ENCODE measurements around the gene G0S2.

The G0S2 gene

DNA sequence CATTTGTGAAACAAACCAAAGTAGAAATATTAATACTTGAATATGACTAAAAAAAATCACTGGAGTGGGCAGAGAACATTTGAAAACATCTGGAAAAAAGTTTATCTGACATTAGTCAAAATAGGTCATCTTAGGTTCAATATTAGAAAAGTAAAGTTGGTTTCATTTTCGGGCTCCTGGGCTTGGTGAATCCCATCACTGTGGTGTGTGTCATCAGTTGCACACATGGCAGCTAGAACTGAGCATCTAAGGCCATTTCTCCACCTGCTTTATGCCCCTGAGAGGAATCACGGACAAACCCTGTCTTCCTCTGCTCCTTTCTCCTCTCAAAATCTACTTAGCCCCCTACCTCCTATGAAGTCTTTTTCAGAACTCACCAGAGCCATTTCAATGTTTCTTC, 34.9 kb downstream of the G0S2 start:
- no peak overlapping the region for H3K9ac ChIP-seq (ENCODE audit: low read depth, low read length)
- no peak overlapping the region for H3K4me3 ChIP-seq (ENCODE audit: low read depth, low read length)
- no peaks in the 10 kb centered on the region for H3K27me3 ChIP-seq (ENCODE audit: control insufficient read depth, insufficient read depth, low read length)
- no peaks in the 10 kb centered on the region for H3K9me3 ChIP-seq (ENCODE audit: control insufficient read depth, insufficient read depth, low read length)
- H3K36me3 ChIP-seq (ENCODE audit: control insufficient read depth, insufficient read depth, low read length) = no peaks in the 10 kb centered on the region
- H3K4me1 ChIP-seq (ENCODE audit: control insufficient read depth, insufficient read depth, low read length) = no peaks in the 10 kb centered on the region

DNA sequence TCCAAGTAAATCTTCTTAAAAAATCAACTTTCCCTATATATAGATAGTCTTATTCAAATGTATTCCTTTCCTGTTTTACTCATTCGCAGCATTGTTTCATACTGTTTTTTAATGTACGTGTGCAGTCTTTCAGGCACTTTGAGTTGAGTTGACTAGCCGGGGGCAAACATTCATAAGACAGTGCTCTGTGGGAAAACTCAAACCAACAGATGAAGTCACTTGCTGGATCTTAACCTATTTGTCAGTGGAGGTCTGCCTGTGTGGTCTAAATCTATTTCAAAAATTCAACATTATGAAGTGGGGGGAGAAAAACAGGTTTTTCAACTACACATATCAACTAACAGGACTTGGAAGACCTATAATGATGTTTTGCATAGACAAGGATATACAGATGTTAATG, 35.6 kb downstream of the G0S2 start:
- Histone ChIP-seq H3K9me3 (ENCODE audit: control insufficient read depth, insufficient read depth, low read length) (no peaks in the 10 kb centered on the region), H3K36me3 (ENCODE audit: control insufficient read depth, insufficient read depth, low read length) (no peaks in the 10 kb centered on the region), H3K27me3 (ENCODE audit: control insufficient read depth, insufficient read depth, low read length) (no peaks in the 10 kb centered on the region), H3K9ac (ENCODE audit: low read depth, low read length) (no peak overlapping the region), H3K4me1 (ENCODE audit: control insufficient read depth, insufficient read depth, low read length) (no peaks in the 10 kb centered on the region), H3K4me3 (ENCODE audit: low read depth, low read length) (no peak overlapping the region)

DNA sequence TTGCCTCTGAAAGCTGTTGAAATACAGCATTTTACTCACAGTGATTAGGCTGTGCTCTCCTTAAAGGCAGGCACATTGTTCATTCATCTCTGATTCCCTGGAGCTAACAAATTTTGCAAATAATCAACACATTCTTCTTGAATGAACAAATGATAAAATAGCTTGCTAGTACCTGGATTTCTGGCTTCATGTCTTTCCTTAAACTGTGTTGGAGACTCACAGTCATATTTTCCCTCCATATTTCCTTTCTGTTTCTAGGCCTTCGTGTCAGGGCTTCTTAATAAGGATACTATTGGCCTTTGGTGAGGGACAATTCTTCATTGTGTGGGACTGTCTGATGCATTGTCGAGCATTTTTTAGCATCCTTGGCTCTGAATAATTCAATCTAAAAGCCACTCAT, 39.1 kb downstream of the G0S2 start:
- H3K36me3 ChIP-seq (ENCODE audit: control insufficient read depth, insufficient read depth, low read length) = no peaks in the 10 kb centered on the region
- H3K9ac ChIP-seq (ENCODE audit: low read depth, low read length) = no peak overlapping the region
- no peak overlapping the region for H3K4me3 ChIP-seq (ENCODE audit: low read depth, low read length)
- no peaks in the 10 kb centered on the region for H3K27me3 ChIP-seq (ENCODE audit: control insufficient read depth, insufficient read depth, low read length)
- no peaks in the 10 kb centered on the region for H3K9me3 ChIP-seq (ENCODE audit: control insufficient read depth, insufficient read depth, low read length)
- H3K4me1 ChIP-seq (ENCODE audit: control insufficient read depth, insufficient read depth, low read length) = no peaks in the 10 kb centered on the region

DNA sequence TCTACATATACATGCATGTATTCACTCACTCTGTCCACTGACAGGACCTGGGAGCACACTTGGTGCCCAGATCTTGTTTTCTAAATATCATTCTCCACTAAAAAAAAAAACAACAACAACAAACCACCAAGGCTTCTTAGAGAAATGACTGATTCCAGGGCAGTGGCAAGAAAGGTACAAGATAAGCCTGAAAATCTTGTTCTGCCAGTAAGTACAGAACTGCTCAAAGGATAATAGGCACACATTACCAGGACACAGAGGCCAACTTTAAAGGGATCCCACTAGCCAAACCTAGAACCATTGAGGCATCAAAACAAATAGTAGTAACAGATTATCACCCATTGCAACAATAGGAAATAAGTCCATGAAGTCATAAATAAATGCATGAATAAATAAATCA, 40.1 kb downstream of the G0S2 start:
- Histone ChIP-seq H3K4me1 (ENCODE audit: control insufficient read depth, insufficient read depth, low read length) (no peaks in the 10 kb centered on the region), H3K27me3 (ENCODE audit: control insufficient read depth, insufficient read depth, low read length) (no peaks in the 10 kb centered on the region), H3K4me3 (ENCODE audit: low read depth, low read length) (no peak overlapping the region), H3K9ac (ENCODE audit: low read depth, low read length) (no peak overlapping the region), H3K36me3 (ENCODE audit: control insufficient read depth, insufficient read depth, low read length) (no peaks in the 10 kb centered on the region), H3K9me3 (ENCODE audit: control insufficient read depth, insufficient read depth, low read length) (no peaks in the 10 kb centered on the region)

DNA sequence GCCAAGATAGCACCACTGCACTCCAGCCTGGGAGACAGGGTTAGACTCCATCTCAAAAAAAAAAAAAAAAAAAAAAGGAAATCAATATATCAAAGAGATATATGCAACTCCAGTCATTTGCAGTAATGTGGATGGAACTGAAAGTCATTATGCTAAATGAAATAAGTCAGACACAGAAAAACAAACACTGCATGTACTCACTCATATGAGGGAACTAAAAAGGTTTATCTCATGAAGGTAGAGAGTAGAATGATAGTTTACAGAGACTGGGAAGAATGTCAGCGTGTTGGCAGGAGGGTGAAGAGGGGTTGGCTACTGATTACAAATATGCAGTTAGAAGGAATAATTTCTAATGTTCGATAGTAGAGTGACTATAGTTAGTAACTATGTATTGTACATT, 42.6 kb downstream of the G0S2 start:
- Histone ChIP-seq H3K9ac (ENCODE audit: low read depth, low read length) (no peak overlapping the region), H3K4me1 (ENCODE audit: control insufficient read depth, insufficient read depth, low read length) (no peaks in the 10 kb centered on the region), H3K9me3 (ENCODE audit: control insufficient read depth, insufficient read depth, low read length) (no peaks in the 10 kb centered on the region), H3K36me3 (ENCODE audit: control insufficient read depth, insufficient read depth, low read length) (no peaks in the 10 kb centered on the region), H3K4me3 (ENCODE audit: low read depth, low read length) (no peak overlapping the region), H3K27me3 (ENCODE audit: control insufficient read depth, insufficient read depth, low read length) (no peaks in the 10 kb centered on the region)

DNA sequence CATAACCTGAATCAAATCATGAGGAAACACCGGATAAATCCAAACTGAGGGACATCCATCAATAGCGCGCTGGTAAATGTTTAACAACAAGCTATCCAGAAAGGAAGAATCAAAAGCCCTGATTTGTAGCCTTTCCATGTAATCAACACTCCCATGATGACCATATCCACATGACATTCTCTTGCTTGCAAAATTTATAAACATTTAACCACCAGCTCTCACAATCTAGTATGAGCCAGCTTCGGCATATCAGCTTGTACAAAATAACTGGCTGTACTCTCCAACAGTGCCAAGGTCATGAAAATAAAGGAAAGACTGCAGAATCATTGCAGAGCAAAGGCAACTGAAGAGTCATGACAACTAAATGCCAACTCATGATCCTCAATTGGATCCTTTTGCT, 45.1 kb downstream of the G0S2 start:
- Histone ChIP-seq H3K36me3 (ENCODE audit: control insufficient read depth, insufficient read depth, low read length) (no peaks in the 10 kb centered on the region), H3K4me1 (ENCODE audit: control insufficient read depth, insufficient read depth, low read length) (no peaks in the 10 kb centered on the region)

DNA sequence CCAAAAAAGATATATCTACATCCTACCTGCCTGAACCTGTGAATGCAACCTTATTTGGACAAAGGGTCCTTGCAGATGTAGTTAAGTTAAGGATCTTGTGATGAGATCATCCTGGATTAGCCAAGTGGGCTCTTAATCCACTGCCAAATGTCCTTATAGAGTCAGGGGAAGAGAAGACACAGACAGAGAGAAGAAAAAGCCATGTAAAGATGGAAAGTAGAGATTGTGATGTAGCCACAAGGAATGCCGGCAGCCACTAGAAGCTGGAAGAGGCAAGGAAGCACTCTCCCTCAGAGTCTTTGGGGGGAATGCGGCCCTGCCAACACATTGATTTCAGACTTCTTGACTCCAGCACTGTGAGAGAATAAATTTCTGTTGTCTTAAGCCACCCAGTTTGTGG, 45.6 kb downstream of the G0S2 start:
- Histone ChIP-seq H3K4me3 (ENCODE audit: low read depth, low read length) (no peak overlapping the region), H3K4me1 (ENCODE audit: control insufficient read depth, insufficient read depth, low read length) (no peaks in the 10 kb centered on the region), H3K36me3 (ENCODE audit: control insufficient read depth, insufficient read depth, low read length) (no peaks in the 10 kb centered on the region), H3K9ac (ENCODE audit: low read depth, low read length) (no peak overlapping the region), H3K9me3 (ENCODE audit: control insufficient read depth, insufficient read depth, low read length) (no peaks in the 10 kb centered on the region), H3K27me3 (ENCODE audit: control insufficient read depth, insufficient read depth, low read length) (no peaks in the 10 kb centered on the region)

More for the DNA sequence above, 45.1 kb downstream of the G0S2 start:
- Histone ChIP-seq H3K9me3 (ENCODE audit: control insufficient read depth, insufficient read depth, low read length) (no peaks in the 10 kb centered on the region), H3K27me3 (ENCODE audit: control insufficient read depth, insufficient read depth, low read length) (no peaks in the 10 kb centered on the region), H3K9ac (ENCODE audit: low read depth, low read length) (no peak overlapping the region), H3K4me3 (ENCODE audit: low read depth, low read length) (no peak overlapping the region)

DNA sequence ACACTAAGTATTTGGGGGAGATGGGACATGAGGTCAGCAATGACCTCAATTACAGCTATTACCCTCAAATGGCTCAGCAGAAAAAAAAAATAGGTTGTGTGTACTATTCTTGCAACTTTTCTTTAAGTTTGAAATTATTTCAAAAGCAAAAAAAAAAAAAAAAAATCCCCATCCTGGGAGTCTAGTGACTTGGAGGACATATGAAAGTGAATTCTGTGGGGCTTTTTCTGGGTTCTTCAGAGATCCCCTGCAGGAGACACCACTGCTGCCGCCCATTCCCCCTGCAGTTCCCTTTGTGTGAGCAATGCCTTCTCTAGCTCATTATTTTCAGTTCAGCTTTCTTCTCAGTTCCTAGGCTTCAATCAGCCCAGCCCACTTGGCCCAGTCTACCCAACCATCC, 46.1 kb downstream of the G0S2 start:
- H3K9me3 ChIP-seq (ENCODE audit: control insufficient read depth, insufficient read depth, low read length) = no peaks in the 10 kb centered on the region
- H3K4me3 ChIP-seq (ENCODE audit: low read depth, low read length) = no peak overlapping the region
- H3K4me1 ChIP-seq (ENCODE audit: control insufficient read depth, insufficient read depth, low read length) = no peaks in the 10 kb centered on the region

DNA sequence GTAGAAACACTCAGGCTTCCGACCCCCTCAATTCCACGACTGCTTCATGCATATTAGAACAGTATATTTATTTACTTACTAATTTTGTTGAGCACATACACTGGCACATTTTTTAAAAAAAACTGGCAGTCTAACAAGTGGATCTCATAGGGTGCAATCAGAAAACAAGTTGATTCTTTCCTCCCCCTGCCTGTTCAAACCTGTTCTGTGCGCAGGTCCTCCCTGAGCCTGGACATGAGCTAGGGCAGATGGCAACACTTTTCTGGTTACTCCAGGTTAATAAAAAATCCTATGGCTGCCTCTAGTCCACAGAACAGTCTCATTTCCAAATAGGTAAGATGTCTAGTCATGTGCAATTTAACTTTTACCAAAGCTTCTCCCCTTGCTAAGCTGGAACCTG, 48.1 kb downstream of the G0S2 start:
- Histone ChIP-seq H3K9me3 (ENCODE audit: control insufficient read depth, insufficient read depth, low read length) (no peaks in the 10 kb centered on the region), H3K27me3 (ENCODE audit: control insufficient read depth, insufficient read depth, low read length) (no peaks in the 10 kb centered on the region), H3K9ac (ENCODE audit: low read depth, low read length) (no peak overlapping the region), H3K36me3 (ENCODE audit: control insufficient read depth, insufficient read depth, low read length) (no peaks in the 10 kb centered on the region), H3K4me1 (ENCODE audit: control insufficient read depth, insufficient read depth, low read length) (no peaks in the 10 kb centered on the region), H3K4me3 (ENCODE audit: low read depth, low read length) (no peak overlapping the region)

More for the DNA sequence above, 46.1 kb downstream of the G0S2 start:
- H3K36me3 ChIP-seq (ENCODE audit: control insufficient read depth, insufficient read depth, low read length) = no peaks in the 10 kb centered on the region
- no peak overlapping the region for H3K9ac ChIP-seq (ENCODE audit: low read depth, low read length)
- H3K27me3 ChIP-seq (ENCODE audit: control insufficient read depth, insufficient read depth, low read length) = no peaks in the 10 kb centered on the region

DNA sequence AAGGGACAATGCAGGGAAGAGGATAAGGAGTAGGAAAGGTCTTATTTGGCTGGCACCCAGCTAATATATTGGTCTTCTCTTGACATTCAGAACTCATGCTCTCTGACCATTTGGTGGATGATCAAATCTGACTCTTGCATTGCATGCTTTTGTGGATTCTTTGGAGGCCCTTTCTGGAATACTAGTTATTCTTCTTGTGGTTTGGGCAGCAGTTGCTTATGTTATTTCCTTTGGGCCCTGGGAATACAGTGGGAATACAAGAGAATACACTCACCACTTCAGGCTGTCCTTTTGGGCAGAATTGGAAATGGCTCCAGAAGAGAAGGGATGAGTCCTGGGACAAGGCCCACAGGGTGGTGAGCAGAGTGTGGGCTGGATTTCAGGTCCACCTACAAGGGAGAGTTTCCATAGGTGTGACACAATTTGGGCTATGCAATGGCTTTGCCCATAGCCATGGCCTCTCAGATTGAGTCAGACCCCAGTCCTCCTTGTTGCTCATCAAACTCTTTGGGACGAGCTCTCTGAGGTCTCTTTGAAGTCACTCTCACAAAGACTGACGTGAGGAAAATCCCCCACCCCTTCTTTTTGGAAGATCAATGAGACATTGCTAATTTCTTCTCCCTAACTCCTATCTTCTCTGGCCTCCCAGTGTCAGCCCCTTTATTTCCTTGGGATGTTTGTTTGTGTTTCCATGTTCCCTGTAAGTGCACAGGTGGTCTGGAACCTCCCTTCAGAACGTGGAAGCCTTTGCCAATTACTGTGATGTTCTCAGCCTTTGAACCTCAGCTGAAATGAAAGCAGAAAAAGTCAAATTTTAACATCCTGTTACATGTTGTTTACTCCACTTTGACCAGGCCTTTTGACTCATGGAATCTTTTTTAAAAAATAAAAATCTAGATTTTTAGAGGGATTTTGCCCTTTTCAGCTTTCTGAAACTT, 48.8 kb downstream of the G0S2 start:
- Histone ChIP-seq H3K36me3 (ENCODE audit: control insufficient read depth, insufficient read depth, low read length) (no peaks in the 10 kb centered on the region), H3K27me3 (ENCODE audit: control insufficient read depth, insufficient read depth, low read length) (no peaks in the 10 kb centered on the region), H3K9me3 (ENCODE audit: control insufficient read depth, insufficient read depth, low read length) (no peaks in the 10 kb centered on the region), H3K9ac (ENCODE audit: low read depth, low read length) (no peak overlapping the region), H3K4me3 (ENCODE audit: low read depth, low read length) (no peak overlapping the region), H3K4me1 (ENCODE audit: control insufficient read depth, insufficient read depth, low read length) (no peaks in the 10 kb centered on the region)

Data from iPS-15b (cell line).